HuH-7 (cell line): Measurements from ENCODE around the gene TTBK2.

Experiments used
- DNase-seq: peaks from one replicate; pipeline ENCODE4 v3.0.0; 2011; ENCODE audit warnings: low spot score

The TTBK2 gene

GRCh38 chr15:42727750-42728381 lies 192.7 kb downstream of the TTBK2 start:
- no peak for DNase-seq

GRCh38 chr15:42726114-42726513 lies 194.5 kb downstream of the TTBK2 start:
- no peak for DNase-seq

GRCh38 chr15:42725331-42725903 lies 195.2 kb downstream of the TTBK2 start:
- DNase-seq = no peak

- no peak for DNase-seq
Observed at GRCh38 chr15:42724276-42724675, 196.3 kb downstream of the TTBK2 start.

GRCh38 chr15:42723068-42723467 lies 197.5 kb downstream of the TTBK2 start:
- no peak for DNase-seq

GRCh38 chr15:42721916-42722315 lies 198.7 kb downstream of the TTBK2 start:
- no peak for DNase-seq

GRCh38 chr15:42721016-42721415 lies 199.6 kb downstream of the TTBK2 start:
- DNase-seq = no peak

- DNase-seq = no peak
Observed at GRCh38 chr15:42720071-42720470, 200.5 kb downstream of the TTBK2 start.

- no peak for DNase-seq
Observed at GRCh38 chr15:42719043-42719442, 201.5 kb downstream of the TTBK2 start.

GRCh38 chr15:42716626-42717025 lies 204.0 kb downstream of the TTBK2 start:
- DNase-seq = no peak

GRCh38 chr15:42716125-42716524 lies 204.5 kb downstream of the TTBK2 start:
- DNase-seq = no peak

- no peak for DNase-seq
Observed at GRCh38 chr15:42712584-42712983, 208.0 kb downstream of the TTBK2 start.

- no peak for DNase-seq
Observed at GRCh38 chr15:42711746-42712145, 208.8 kb downstream of the TTBK2 start.

GRCh38 chr15:42710662-42711061 lies 209.9 kb downstream of the TTBK2 start:
- DNase-seq = no peak

- no peak for DNase-seq
Observed at GRCh38 chr15:42707873-42708544, 212.6 kb downstream of the TTBK2 start.

- no peak for DNase-seq
Observed at GRCh38 chr15:42707068-42707467, 213.5 kb downstream of the TTBK2 start.

GRCh38 chr15:42705336-42705735 lies 215.2 kb downstream of the TTBK2 start:
- no peak for DNase-seq

- DNase-seq = peak; percentile 61
Observed at GRCh38 chr15:42704492-42704926, 216.1 kb downstream of the TTBK2 start.

- no peak for DNase-seq
Observed at GRCh38 chr15:42696626-42697025, 224.0 kb downstream of the TTBK2 start.

- no peak for DNase-seq
Observed at GRCh38 chr15:42695527-42696071, 225.0 kb downstream of the TTBK2 start.

GRCh38 chr15:42694398-42694797 lies 226.2 kb downstream of the TTBK2 start:
- DNase-seq = no peak

- DNase-seq = no peak
Observed at GRCh38 chr15:42693942-42694341, 226.6 kb downstream of the TTBK2 start.

GRCh38 chr15:42693496-42693895 lies 227.1 kb downstream of the TTBK2 start:
- no peak for DNase-seq
